Liver (tissue), 9 donors: ENCODE measurements around the gene NDFIP1. TPM values are rescaled to one million over a fixed set of nuclear protein-coding genes. Genes with fewer than 3 reads are reported as not detected.
"Not testable (repeated sequence)": the region's sequence is repeated elsewhere in the genome, so short reads cannot be mapped to it uniquely, and the experiment has no call there.

ENCODE experiments used
- DNase-seq: peaks from one replicate; pipeline ENCODE4 v3.0.0-alpha.2; 2017; ENCODE audit warnings: low spot score
- H3K27ac ChIP-seq, 2 donors: one replicate each; pipeline ENCODE4 v1.7.0; 2013; ENCODE audit warnings: inconsistent platforms in 2 of 2, low read length in 2 of 2, control low read depth in 1 of 2, low read depth in 1 of 2, mild to moderate bottlenecking in 1 of 2
- H3K27me3 ChIP-seq, 4 donors: one replicate each; pipeline versions ENCODE4 v1.6.1 to v1.7.0; 2013; ENCODE audit warnings: low read length in 3 of 4, inconsistent platforms in 1 of 4, mild to moderate bottlenecking in 1 of 4, moderate library complexity in 1 of 4; ENCODE audit not compliant: control insufficient read depth in 4 of 4, insufficient read depth in 4 of 4
- H3K36me3 ChIP-seq, 4 donors: one replicate each; pipeline versions ENCODE4 v1.6.1 to v1.7.0; 2013; ENCODE audit warnings: low read length in 3 of 4, mild to moderate bottlenecking in 3 of 4, low read depth in 1 of 4, moderate library complexity in 1 of 4; ENCODE audit not compliant: control insufficient read depth in 4 of 4, insufficient read depth in 3 of 4
- H3K4me1 ChIP-seq, 4 donors: one replicate each; pipeline versions ENCODE4 v1.6.1 to v1.7.0; 2013; ENCODE audit warnings: low read length in 3 of 4, mild to moderate bottlenecking in 3 of 4, moderate library complexity in 1 of 4; ENCODE audit not compliant: control insufficient read depth in 4 of 4, insufficient read depth in 4 of 4
- H3K4me3 ChIP-seq, 3 donors: one replicate each; pipeline versions ENCODE4 v1.6.1 to v1.7.0; 2013; ENCODE audit warnings: low read length in 3 of 3, control low read depth in 1 of 3, low read depth in 1 of 3, mild to moderate bottlenecking in 1 of 3
- H3K9ac ChIP-seq, 2 donors: one replicate each; pipeline ENCODE4 v1.7.0; 2013; ENCODE audit warnings: low read length in 2 of 2, mild to moderate bottlenecking in 2 of 2, moderate library complexity in 2 of 2, control low read depth in 1 of 2, low read depth in 1 of 2
- H3K9me3 ChIP-seq, 4 donors: one replicate each; pipeline versions ENCODE4 v1.6.1 to v1.7.0; 2013; ENCODE audit warnings: low read length in 3 of 4; ENCODE audit not compliant: control insufficient read depth in 4 of 4
- GABPA ChIP-seq, 2 donors: IDR thresholded peaks in 1 of 2; conservative IDR thresholded peaks in 1 of 2; 2 replicates each; pipeline ENCODE4 v1.6.1; 2016; ENCODE audit warnings: antibody characterized with exemption in 2 of 2, mild to moderate bottlenecking in 1 of 2, moderate library complexity in 1 of 2
- HNF4A ChIP-seq, 2 donors: conservative IDR thresholded peaks; 2 replicates each; pipeline ENCODE4 v1.6.1; 2016; ENCODE audit warnings: antibody characterized with exemption in 2 of 2, mild to moderate bottlenecking in 2 of 2
- HNF4G ChIP-seq: IDR thresholded peaks from 2 replicates; pipeline ENCODE4 v1.6.1; 2016; ENCODE audit warnings: antibody characterized with exemption
- JUND ChIP-seq, 2 donors: IDR thresholded peaks; 2 replicates each; pipeline ENCODE4 v1.6.1; 2016; ENCODE audit warnings: antibody characterized with exemption in 2 of 2
- NR2F2 ChIP-seq: IDR thresholded peaks from 2 replicates; pipeline ENCODE4 v1.6.1; 2016; ENCODE audit warnings: antibody characterized with exemption
- RXRA ChIP-seq, 2 donors: IDR thresholded peaks; 2 replicates each; pipeline ENCODE4 v1.6.1; 2017 to 2018; ENCODE audit warnings: antibody characterized with exemption in 2 of 2, mild to moderate bottlenecking in 1 of 2
- SP1 ChIP-seq: IDR thresholded peaks from 2 replicates; pipeline ENCODE4 v1.6.1; 2018; ENCODE audit warnings: antibody characterized with exemption, mild to moderate bottlenecking
- TAF1 ChIP-seq: conservative IDR thresholded peaks from 2 replicates; pipeline ENCODE4 v1.6.1; 2016; ENCODE audit warnings: antibody characterized with exemption, mild to moderate bottlenecking
- YY1 ChIP-seq: IDR thresholded peaks from 2 replicates; pipeline ENCODE4 v1.6.1; 2016; ENCODE audit warnings: antibody characterized with exemption, mild to moderate bottlenecking
- WGBS: extraction: QIAGEN DNeasy Blood & Tissue Kit; methylation state at CpG from one replicate; pipeline ENCODE4 v1.1.7; 2013; 5-methylcytosine and 5-hydroxymethylcytosine counted together
- polyA plus RNA-seq, 2 donors: library from polyadenylated mRNA; stranded (reverse) in 1 of 2; unstranded in 1 of 2; fragments of 200-250 nt in 1 of 2; fragments of >200 nt in 1 of 2; fragmentation: Nextera tagmentation in 1 of 2; extraction: Ambion mirVana in 1 of 2; gene quantifications; one replicate each; pipeline versions ENCODE4 v1.2.1 to v1.2.3, GENCODE V29; 2013 to 2015
- total RNA-seq, 2 donors: library from RNA; depleted of rRNA; stranded (reverse); fragments of >200 nt; gene quantifications; one replicate each; pipeline ENCODE4 v1.2.3, GENCODE V29; 2014
- TF ChIP-seq, protein P1 (sequence below): IDR thresholded peaks from 2 replicates; pipeline ENCODE4 v1.6.1; 2016; ENCODE audit warnings: antibody characterized with exemption
- TF ChIP-seq, protein P2 (sequence below): IDR thresholded peaks from 2 replicates; pipeline ENCODE4 v1.6.1; 2016; ENCODE audit warnings: antibody characterized with exemption
- TF ChIP-seq, protein P3 (sequence below): IDR thresholded peaks from 2 replicates; pipeline ENCODE4 v1.6.1; 2016; ENCODE audit warnings: antibody characterized with exemption
- donor health status: healthy.
- donor health status: healthy.
- donor health status: healthy.
- donor health status: healthy.
- donor health status: healthy.

Gene NDFIP1
- total and polyA plus RNA-seq, 4 donors = 43.5 to 68.1 (median 57.1) TPM

DNA sequence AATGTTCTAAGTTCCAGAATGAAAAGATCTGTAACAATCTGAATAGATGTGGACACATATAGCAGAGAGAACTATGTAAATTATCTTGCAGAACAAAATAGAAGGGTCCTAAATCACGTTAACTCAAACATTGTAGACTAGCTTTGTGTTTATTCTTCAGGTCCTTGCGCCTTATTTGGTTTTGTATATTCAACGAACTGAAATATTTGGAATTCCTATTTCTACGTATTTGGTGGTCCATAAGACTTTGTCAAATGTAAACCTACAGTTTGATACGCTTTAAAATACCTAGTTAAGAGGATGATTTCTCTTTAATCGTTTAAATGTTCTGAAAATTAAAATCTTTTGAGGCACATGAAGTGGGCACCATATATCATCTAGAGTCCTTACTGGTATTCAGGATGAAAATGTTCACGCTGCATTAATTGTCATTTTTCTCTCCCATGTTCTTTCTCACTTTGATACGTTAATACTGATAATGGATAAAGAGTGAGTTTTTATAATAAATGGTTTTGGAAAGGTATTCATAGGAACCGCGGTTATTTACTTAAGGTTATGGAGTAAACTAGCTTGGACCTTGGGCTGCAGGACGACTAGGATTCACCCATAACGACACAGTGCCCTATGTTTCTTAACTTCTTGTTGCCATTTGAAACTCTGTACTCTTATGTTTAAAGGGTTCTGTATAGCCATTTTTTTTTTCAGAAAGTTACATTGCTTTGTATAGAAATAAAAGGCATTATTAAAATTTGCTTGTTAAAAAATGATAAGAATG is 45.3 kb downstream of the NDFIP1 start:
- no peak overlapping the region for H3K4me3 ChIP-seq
- H3K36me3 ChIP-seq = peaks cover 0 to 10% (median 0%) of the 10 kb centered on the region in 4 donors
- no peak overlapping the region for H3K27ac ChIP-seq
- no peaks in the 10 kb centered on the region for H3K27me3 ChIP-seq
- DNase-seq = no peak
- 80% methylated on average over 12 of the region's 12 CpGs for WGBS
- TF ChIP-seq HNF4A (conservative IDR thresholded peaks at IDR 0.05) (peak in 1 of 2 donors; percentile 16), YY1 (no peak)
- peaks cover 0 to 5% (median 4%) of the 10 kb centered on the region in 4 donors for H3K4me1 ChIP-seq
- H3K9ac ChIP-seq = no peak overlapping the region
- no peaks in the 10 kb centered on the region for H3K9me3 ChIP-seq

DNA sequence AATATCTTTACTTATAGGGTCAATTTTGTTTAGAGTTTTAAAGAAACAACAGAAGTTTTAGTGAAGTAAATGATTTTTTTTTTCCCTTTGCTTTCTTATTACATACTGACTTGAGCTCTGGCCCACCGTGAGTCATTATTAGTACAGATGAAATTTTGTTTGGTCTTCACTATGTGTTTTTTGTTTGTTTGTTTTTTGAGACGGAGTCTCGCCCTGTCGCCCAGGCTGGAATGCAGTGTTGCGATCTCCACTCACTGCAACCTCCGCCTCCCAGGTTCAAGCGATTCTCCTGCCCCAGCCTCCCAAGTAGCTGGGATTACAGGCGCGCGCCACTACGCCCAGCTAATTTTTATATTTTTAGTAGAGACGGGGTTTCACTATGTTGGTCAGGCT is 45.9 kb downstream of the NDFIP1 start:
- H3K4me3 ChIP-seq, H3K9me3 ChIP-seq, H3K27ac ChIP-seq, H3K9ac ChIP-seq, H3K4me1 ChIP-seq, H3K27me3 ChIP-seq, DNase-seq: not testable (repeated sequence)
- peaks cover 0 to 10% (median 0%) of the 10 kb centered on the region in 4 donors for H3K36me3 ChIP-seq
- 95% methylated on average over 12 of the region's 12 CpGs for WGBS

DNA sequence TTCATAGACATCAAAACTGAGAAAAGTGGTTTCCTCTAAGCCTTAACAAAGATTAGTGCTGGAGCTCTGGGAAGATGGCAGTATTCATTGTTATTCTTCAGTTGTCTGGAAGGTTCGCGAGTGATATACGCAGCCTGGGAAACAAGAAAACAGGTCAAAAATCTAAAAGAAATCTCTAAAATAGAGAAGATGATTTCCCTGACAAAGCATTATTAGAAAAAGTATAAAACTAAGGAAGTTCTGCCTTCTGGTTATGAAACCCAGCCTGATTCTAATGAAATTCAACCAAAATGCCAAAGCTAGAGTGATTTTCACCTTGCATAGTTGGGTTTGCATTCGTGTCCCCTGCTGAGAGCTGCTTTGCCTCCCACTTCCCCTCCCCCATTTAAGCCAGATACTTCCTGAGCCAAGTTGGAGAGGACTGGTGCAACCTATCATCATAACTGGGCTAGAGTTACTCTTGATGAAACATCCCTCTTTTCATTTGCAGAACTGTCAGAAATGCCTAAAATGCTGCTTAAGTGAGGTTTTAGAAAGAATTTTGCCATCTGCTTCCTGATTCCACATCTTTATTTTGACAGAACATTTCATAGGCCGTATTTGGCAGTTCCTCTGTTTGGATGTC is 48.4 kb downstream of the NDFIP1 start:
- H3K27ac ChIP-seq = no peak overlapping the region
- no peaks in the 10 kb centered on the region for H3K9me3 ChIP-seq
- H3K36me3 ChIP-seq = peaks cover 0 to 10% (median 0%) of the 10 kb centered on the region in 4 donors
- 83% methylated on average over 5 of the region's 5 CpGs for WGBS
- no peak for DNase-seq
- H3K4me1 ChIP-seq = no peaks in the 10 kb centered on the region
- H3K27me3 ChIP-seq = no peaks in the 10 kb centered on the region
- no peak overlapping the region for H3K9ac ChIP-seq
- H3K4me3 ChIP-seq = no peak overlapping the region
- no peak for TF ChIP-seq NR2F2
- TF ChIP-seq, protein P1, sequence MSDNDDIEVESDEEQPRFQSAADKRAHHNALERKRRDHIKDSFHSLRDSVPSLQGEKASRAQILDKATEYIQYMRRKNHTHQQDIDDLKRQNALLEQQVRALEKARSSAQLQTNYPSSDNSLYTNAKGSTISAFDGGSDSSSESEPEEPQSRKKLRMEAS = no peak
- TF ChIP-seq YY1 = no peak
- TF ChIP-seq SP1 = no peak
- no peak for TF ChIP-seq HNF4G
- no peak for TF ChIP-seq JUND (IDR thresholded peaks at IDR 0.05)
- no peak for TF ChIP-seq TAF1
- TF ChIP-seq GABPA (IDR thresholded peaks at IDR 0.05 in 1 of 2, conservative IDR thresholded peaks at IDR 0.05 in 1 of 2) = no peak
- TF ChIP-seq RXRA (IDR thresholded peaks at IDR 0.05) = no peak
- TF ChIP-seq, protein P2, sequence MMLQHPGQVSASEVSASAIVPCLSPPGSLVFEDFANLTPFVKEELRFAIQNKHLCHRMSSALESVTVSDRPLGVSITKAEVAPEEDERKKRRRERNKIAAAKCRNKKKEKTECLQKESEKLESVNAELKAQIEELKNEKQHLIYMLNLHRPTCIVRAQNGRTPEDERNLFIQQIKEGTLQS = no peak

DNA sequence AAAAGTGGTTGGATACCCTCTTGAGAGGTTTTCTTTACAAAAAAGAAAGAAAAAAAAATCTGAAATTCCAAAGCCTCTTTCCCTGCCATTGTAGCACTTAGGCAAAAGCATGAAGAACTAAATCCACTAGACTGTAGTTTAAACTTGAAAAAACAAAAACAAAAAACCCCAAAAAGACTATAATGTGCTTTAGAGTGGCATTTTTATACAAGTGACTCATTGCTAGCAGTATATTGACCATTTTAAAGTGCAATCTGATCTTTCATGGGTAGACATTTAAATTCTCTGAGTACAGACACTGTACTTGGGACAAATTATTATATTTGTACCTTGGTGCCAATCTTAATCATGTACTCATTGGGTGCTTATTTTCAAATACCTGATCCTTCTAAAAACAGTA is 50.8 kb downstream of the NDFIP1 start:
- TF ChIP-seq GABPA (IDR thresholded peaks at IDR 0.05 in 1 of 2, conservative IDR thresholded peaks at IDR 0.05 in 1 of 2) (no peak), YY1 (no peak), HNF4A (conservative IDR thresholded peaks at IDR 0.05) (no peak), SP1 (no peak)
- TF ChIP-seq, protein P3, sequence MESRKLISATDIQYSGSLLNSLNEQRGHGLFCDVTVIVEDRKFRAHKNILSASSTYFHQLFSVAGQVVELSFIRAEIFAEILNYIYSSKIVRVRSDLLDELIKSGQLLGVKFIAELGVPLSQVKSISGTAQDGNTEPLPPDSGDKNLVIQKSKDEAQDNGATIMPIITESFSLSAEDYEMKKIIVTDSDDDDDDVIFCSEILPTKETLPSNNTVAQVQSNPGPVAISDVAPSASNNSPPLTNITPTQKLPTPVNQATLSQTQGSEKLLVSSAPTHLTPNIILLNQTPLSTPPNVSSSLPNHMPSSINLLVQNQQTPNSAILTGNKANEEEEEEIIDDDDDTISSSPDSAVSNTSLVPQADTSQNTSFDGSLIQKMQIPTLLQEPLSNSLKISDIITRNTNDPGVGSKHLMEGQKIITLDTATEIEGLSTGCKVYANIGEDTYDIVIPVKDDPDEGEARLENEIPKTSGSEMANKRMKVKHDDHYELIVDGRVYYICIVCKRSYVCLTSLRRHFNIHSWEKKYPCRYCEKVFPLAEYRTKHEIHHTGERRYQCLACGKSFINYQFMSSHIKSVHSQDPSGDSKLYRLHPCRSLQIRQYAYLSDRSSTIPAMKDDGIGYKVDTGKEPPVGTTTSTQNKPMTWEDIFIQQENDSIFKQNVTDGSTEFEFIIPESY = no peak
- H3K9me3 ChIP-seq = no peaks in the 10 kb centered on the region
- H3K27ac ChIP-seq = no peak overlapping the region
- no peak overlapping the region for H3K9ac ChIP-seq
- H3K36me3 ChIP-seq = no peaks in the 10 kb centered on the region
- no peaks in the 10 kb centered on the region for H3K27me3 ChIP-seq
- no peak overlapping the region for H3K4me3 ChIP-seq
- no peak for DNase-seq
- no peaks in the 10 kb centered on the region for H3K4me1 ChIP-seq
